OCI-LY3 (cell line): Measurements from ENCODE around the gene ABCG4.
"Not testable (repeated sequence)": the region's sequence is repeated elsewhere in the genome, so short reads cannot be mapped to it uniquely, and the experiment has no call there.

Source experiments
- H2AFZ ChIP-seq: fragments of 200-600, 300-600 bp; shearing (Covaris generic); 2 replicates; pipeline ENCODE4 v1.6.0; 2014; ENCODE audit warnings: antibody characterized with exemption, low read depth, low read length
- H3K27ac ChIP-seq: fragments of 200-600, 300-600 bp; sonication (generic); 2 replicates; pipeline ENCODE4 v1.5.1; 2014; ENCODE audit warnings: mild to moderate bottlenecking, low read length, moderate library complexity, mixed read lengths
- H3K27me3 ChIP-seq: fragments of 200-600, 300-600 bp; sonication (generic); 2 replicates; pipeline ENCODE4 v1.6.1; 2014; ENCODE audit warnings: low read depth, low read length, mixed read lengths
- H3K36me3 ChIP-seq: fragments of 200-600, 300-600 bp; sonication (generic); replicated peaks from 2 replicates; pipeline ENCODE3; 2014; ENCODE audit warnings: low read depth, low read length, mixed read lengths
- H3K4me1 ChIP-seq: fragments of 300-600, 200-600 bp; sonication (generic); 2 replicates; pipeline ENCODE4 v1.6.1; 2014; ENCODE audit warnings: low read length, mixed read lengths
- H3K4me2 ChIP-seq: fragments of 200-600, 300-600 bp; sonication (generic); 2 replicates; pipeline ENCODE4 v1.6.1; 2014; ENCODE audit warnings: low read length, mixed read lengths
- H3K4me3 ChIP-seq: fragments of 300-600, 200-600 bp; sonication (generic); 2 replicates; pipeline ENCODE4 v1.5.1; 2014; ENCODE audit warnings: antibody characterized with exemption, mild to moderate bottlenecking, low read length, moderate library complexity
- H3K79me2 ChIP-seq: fragments of 300-600, 200-600 bp; shearing (Covaris generic); 2 replicates; pipeline ENCODE4 v1.6.1; 2014; ENCODE audit warnings: mild to moderate bottlenecking, low read length, mixed read lengths
- H3K9ac ChIP-seq: fragments of 300-600, 200-600 bp; shearing (Covaris generic); 2 replicates; pipeline ENCODE4 v1.6.0; 2014; ENCODE audit warnings: mild to moderate bottlenecking, low read length, moderate library complexity
- H3K9me3 ChIP-seq: fragments of 200-600, 300-600 bp; shearing (Covaris generic); 2 replicates; pipeline ENCODE4 v1.6.1; 2014; ENCODE audit warnings: low read length, mixed read lengths; ENCODE audit not compliant: insufficient read depth
- H4K20me1 ChIP-seq: fragments of 200-600, 300-600 bp; sonication (generic); 2 replicates; pipeline ENCODE4 v1.6.1; 2016; ENCODE audit warnings: low read length, mixed read lengths; ENCODE audit not compliant: insufficient read depth
- CTCF ChIP-seq: fragments of 200-600, 300-600 bp; sonication (generic); IDR thresholded peaks from 2 replicates; pipeline ENCODE4 v1.5.1; 2014; ENCODE audit warnings: antibody characterized with exemption, low read length, low read depth
- EZH2phosphoT487 ChIP-seq: fragments of 200-600 bp; shearing (Covaris generic); IDR thresholded peaks from 2 replicates; pipeline ENCODE4 v1.6.1; 2018; ENCODE audit warnings: antibody characterized with exemption, mixed run types, low read depth

ABCG4 gene

GRCh38 chr11:119189393-119189792, 40.5 kb downstream of the ABCG4 start:
- Histone ChIP-seq H3K79me2 (no peaks in the 10 kb centered on the region), H3K9ac (no peak overlapping the region), H3K27ac (no peak overlapping the region), H4K20me1 (no peaks in the 10 kb centered on the region), H3K36me3 (peaks cover 3% of the 10 kb centered on the region), H3K9me3 (no peaks in the 10 kb centered on the region), H2AFZ (no peak overlapping the region), H3K4me2 (no peak overlapping the region), H3K4me1 (no peaks in the 10 kb centered on the region), H3K27me3 (no peaks in the 10 kb centered on the region), H3K4me3 (no peak overlapping the region)
- TF ChIP-seq CTCF (no peak), EZH2phosphoT487 (no peak)

- Histone ChIP-seq H3K4me1 (no peaks in the 10 kb centered on the region), H3K36me3 (no peaks in the 10 kb centered on the region), H2AFZ (no peak overlapping the region), H4K20me1 (no peaks in the 10 kb centered on the region), H3K4me3 (no peak overlapping the region), H3K9ac (no peak overlapping the region), H3K27ac (no peak overlapping the region), H3K79me2 (no peaks in the 10 kb centered on the region), H3K9me3 (no peaks in the 10 kb centered on the region), H3K27me3 (no peaks in the 10 kb centered on the region), H3K4me2 (no peak overlapping the region)
- no peak for TF ChIP-seq EZH2phosphoT487
- no peak for TF ChIP-seq CTCF
These were observed 41.7 kb downstream of the ABCG4 start for GRCh38 chr11:119190531-119190930.

- H3K4me1 ChIP-seq, H3K27me3 ChIP-seq, H3K4me3 ChIP-seq, H3K9ac ChIP-seq, H3K79me2 ChIP-seq, H3K27ac ChIP-seq, H2AFZ ChIP-seq, H3K4me2 ChIP-seq, H4K20me1 ChIP-seq, H3K9me3 ChIP-seq, H3K36me3 ChIP-seq: not testable (repeated sequence)
These were observed 42.4 kb downstream of the ABCG4 start for GRCh38 chr11:119191265-119191664.

- Histone ChIP-seq H3K4me2 (no peak overlapping the region), H3K9ac (no peak overlapping the region), H3K79me2 (no peaks in the 10 kb centered on the region), H3K4me3 (no peak overlapping the region), H3K36me3 (no peaks in the 10 kb centered on the region), H3K9me3 (no peaks in the 10 kb centered on the region), H3K4me1 (peaks cover 4% of the 10 kb centered on the region; the same call in 1 of the 2 replicates), H3K27ac (no peak overlapping the region), H4K20me1 (no peaks in the 10 kb centered on the region), H2AFZ (no peak overlapping the region), H3K27me3 (no peaks in the 10 kb centered on the region)
- TF ChIP-seq CTCF (no peak), EZH2phosphoT487 (no peak)
These were observed 43.3 kb downstream of the ABCG4 start for GRCh38 chr11:119192111-119192510.

GRCh38 chr11:119193001-119193400, 44.1 kb downstream of the ABCG4 start:
- no peak overlapping the region for H3K27ac ChIP-seq
- H3K4me3 ChIP-seq, result no peak overlapping the region
- H3K9me3 ChIP-seq, result no peaks in the 10 kb centered on the region
- H3K4me2 ChIP-seq, result no peak overlapping the region
- H3K36me3 ChIP-seq, result no peaks in the 10 kb centered on the region
- no peaks in the 10 kb centered on the region for H3K79me2 ChIP-seq
- no peak overlapping the region for H2AFZ ChIP-seq
- H3K9ac ChIP-seq, result no peak overlapping the region
- no peaks in the 10 kb centered on the region for H3K27me3 ChIP-seq
- H4K20me1 ChIP-seq, result no peaks in the 10 kb centered on the region
- TF ChIP-seq CTCF, result no peak
- peaks cover 4% of the 10 kb centered on the region; the same call in 1 of the 2 replicates for H3K4me1 ChIP-seq
